Measurements from ENCODE around the gene PCSK2.

The PCSK2 gene

GRCh38 chr20:17262786-17263185 is 35.9 kb downstream of the PCSK2 start:
- DNase-seq = no peak

- DNase-seq = no peak
Measured at GRCh38 chr20:17273717-17274116, 46.9 kb downstream of the PCSK2 start.

- no peak for DNase-seq
Measured at GRCh38 chr20:17276101-17276500, 49.3 kb downstream of the PCSK2 start.

- DNase-seq = peak; percentile 32 to 65
Measured at GRCh38 chr20:17281478-17281877, 54.6 kb downstream of the PCSK2 start.

- no peak for DNase-seq
Measured at GRCh38 chr20:17282501-17282900, 55.7 kb downstream of the PCSK2 start.

GRCh38 chr20:17287503-17287902 is 60.7 kb downstream of the PCSK2 start:
- DNase-seq = no peak

- DNase-seq = no peak
Measured at GRCh38 chr20:17287998-17288397, 61.2 kb downstream of the PCSK2 start.

GRCh38 chr20:17295151-17295726 is 68.4 kb downstream of the PCSK2 start:
- DNase-seq = no peak

- DNase-seq = no peak
Measured at GRCh38 chr20:17295991-17296390, 69.2 kb downstream of the PCSK2 start.

GRCh38 chr20:17298171-17298570 is 71.3 kb downstream of the PCSK2 start:
- DNase-seq = no peak

GRCh38 chr20:17298751-17299150 is 71.9 kb downstream of the PCSK2 start:
- no peak for DNase-seq

- no peak for DNase-seq
Measured at GRCh38 chr20:17300113-17300512, 73.3 kb downstream of the PCSK2 start.

GRCh38 chr20:17304774-17305173 is 77.9 kb downstream of the PCSK2 start:
- no peak for DNase-seq

- DNase-seq = no peak
Measured at GRCh38 chr20:17306427-17306826, 79.6 kb downstream of the PCSK2 start.

GRCh38 chr20:17314264-17314663 is 87.4 kb downstream of the PCSK2 start:
- DNase-seq = no peak

GRCh38 chr20:17315407-17316231 is 88.8 kb downstream of the PCSK2 start:
- no peak for DNase-seq

GRCh38 chr20:17316316-17317038 is 89.6 kb downstream of the PCSK2 start:
- DNase-seq = no peak

GRCh38 chr20:17317341-17317740 is 90.5 kb downstream of the PCSK2 start:
- DNase-seq = no peak

- no peak for DNase-seq
Measured at GRCh38 chr20:17320456-17320855, 93.6 kb downstream of the PCSK2 start.

- DNase-seq = no peak
Measured at GRCh38 chr20:17326096-17326495, 99.3 kb downstream of the PCSK2 start.

- peak in 1 of 2 experiments; percentile 21 for DNase-seq
Measured at GRCh38 chr20:17327185-17328148, 100.6 kb downstream of the PCSK2 start.

- DNase-seq = no peak
Measured at GRCh38 chr20:17334932-17335331, 108.1 kb downstream of the PCSK2 start.

- no peak for DNase-seq
Measured at GRCh38 chr20:17339000-17339399, 112.2 kb downstream of the PCSK2 start.

Measured in NCI-H526 (cell line).